ENCODE data around the gene SRC. TPM values are rescaled to one million over a fixed set of nuclear protein-coding genes. Genes with fewer than 3 reads are reported as not detected.

Gene SRC
- total RNA-seq, 3 donors from 2014 or later: 2.8 to 4.7 (median 3.8) TPM

DNA sequence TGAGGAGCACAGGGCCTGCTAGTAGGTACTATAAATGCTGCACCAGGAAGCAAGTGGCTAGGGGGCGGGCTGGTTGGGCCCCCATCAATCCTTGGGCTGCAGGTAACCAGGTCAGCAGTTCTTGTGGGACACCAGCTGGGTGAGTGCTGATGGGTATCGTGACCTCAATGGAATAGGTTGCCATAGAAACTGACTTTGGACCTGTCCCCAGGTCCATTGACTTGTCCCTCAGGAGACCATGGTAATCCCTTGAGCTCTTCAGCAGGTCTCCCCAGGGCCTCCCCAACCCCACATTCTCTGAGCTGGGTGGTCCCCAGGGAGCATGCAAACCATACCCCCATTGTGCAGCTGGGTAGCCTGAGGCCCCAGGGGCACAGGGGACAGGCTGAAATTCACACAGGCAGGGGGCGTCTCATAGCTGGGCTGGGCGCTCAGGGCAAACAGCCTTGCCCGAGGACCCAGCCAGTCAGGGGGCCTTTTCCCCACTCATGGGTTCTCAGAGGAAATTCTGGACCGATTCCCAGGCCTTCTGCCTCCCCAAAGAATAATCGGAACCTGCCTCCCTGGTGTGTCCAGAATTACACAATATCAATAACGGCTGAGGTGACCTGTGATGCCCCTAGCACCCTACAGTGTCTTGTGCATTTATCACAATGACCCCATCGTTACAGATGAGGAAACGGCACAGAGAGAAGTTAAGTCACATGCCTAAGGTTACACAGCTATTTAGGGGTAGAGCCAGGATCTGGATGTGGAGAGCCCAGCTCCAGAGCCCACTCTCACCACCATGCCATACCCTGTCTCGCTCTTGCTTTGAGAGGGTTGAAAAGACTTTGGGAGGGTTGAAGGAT is 35.9 kb downstream of the SRC start:
- H3K9me3 Mint-ChIP-seq: no peaks in the 10 kb centered on the region
- DNase-seq (no peak), ATAC-seq (no peak)
- H3K36me3 Mint-ChIP-seq (ENCODE audit: insufficient read depth): no peaks in the 10 kb centered on the region
- no peak overlapping the region for H3K4me3 Mint-ChIP-seq
- peaks cover 13% of the 10 kb centered on the region for H3K4me1 Mint-ChIP-seq (ENCODE audit: low read depth)
- no peaks in the 10 kb centered on the region for H3K27me3 Mint-ChIP-seq (ENCODE audit: low read depth)

DNA sequence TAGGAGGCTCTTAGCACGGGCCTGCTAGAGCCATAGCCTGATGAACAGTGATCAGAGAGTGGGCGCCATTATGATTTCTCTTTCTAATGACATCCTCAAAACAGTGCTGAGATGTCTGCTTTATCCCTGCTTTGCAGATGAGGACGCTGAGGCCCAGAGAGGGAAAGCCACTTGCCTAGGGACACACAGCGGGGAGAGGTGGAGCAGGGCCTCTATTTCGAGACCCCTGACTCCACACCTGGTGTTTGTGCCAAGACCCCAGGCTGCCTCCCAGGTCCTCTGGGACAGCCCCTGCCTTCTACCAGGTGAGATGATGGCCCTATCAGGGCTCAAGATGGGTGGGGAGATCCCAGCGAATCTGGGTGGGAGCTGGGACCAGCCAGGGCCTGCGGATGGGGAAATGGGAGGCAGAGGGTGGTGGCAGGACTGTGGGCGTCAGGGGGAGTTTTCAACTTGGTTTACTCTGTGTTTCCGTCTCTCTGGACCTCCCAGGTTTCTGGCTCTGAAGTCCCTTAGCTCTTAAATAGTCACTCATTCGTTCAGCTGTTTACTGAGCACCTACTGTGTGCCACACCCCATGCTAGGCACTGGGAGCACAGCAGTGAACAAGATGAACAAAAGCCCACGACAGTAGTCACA is 36.7 kb downstream of the SRC start:
- peaks cover 10% of the 10 kb centered on the region for H3K4me1 Mint-ChIP-seq (ENCODE audit: low read depth)
- no peaks in the 10 kb centered on the region for H3K9me3 Mint-ChIP-seq
- no peak for ATAC-seq
- H3K36me3 Mint-ChIP-seq (ENCODE audit: insufficient read depth): no peaks in the 10 kb centered on the region
- peak overlapping the region; percentile 45 for H3K4me3 Mint-ChIP-seq
- no peak for DNase-seq
- no peaks in the 10 kb centered on the region for H3K27me3 Mint-ChIP-seq (ENCODE audit: low read depth)

DNA sequence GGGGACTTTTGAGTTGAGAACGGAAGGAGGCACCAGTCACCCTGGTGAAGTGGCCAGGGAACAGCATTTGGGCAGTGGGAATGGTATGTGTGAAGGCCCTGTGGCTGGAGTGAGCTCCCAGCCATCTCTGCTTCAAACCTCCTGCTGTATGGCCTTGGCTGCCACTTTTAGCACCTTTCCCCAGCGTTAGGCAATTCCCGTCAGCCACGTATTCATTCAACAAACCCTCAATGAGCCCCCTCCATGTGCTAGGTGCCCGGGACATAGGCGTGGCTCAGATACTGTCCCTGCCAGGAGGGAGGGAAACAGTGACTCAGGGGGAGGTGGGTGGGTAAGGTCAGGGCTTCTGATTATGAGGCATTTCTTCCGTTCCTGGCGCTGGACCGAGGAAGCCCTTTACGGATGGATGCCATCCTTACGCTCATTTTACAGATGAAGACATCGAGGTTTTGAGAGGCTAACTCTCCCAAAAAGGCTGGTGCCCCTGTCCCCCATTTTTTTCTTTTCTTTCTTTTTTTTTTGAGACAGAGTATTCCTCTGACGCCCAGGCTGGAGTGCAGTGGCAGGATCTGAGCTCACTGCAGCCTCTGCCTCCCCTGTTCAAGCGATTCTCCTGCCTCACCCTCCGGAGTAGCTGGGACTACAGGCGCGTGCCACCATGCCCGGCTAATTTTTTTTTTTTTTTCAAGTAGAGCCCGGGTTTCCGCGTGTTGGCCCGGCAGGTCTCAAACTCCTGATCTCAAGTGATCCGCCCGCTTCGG is 37.5 kb downstream of the SRC start:
- Mint-ChIP-seq H3K36me3 (ENCODE audit: insufficient read depth) (no peaks in the 10 kb centered on the region), H3K4me1 (ENCODE audit: low read depth) (peaks cover 10% of the 10 kb centered on the region), H3K4me3 (peak overlapping the region; percentile 55), H3K27me3 (ENCODE audit: low read depth) (no peaks in the 10 kb centered on the region), H3K9me3 (no peaks in the 10 kb centered on the region)
- ATAC-seq (no peak), DNase-seq (no peak)

DNA sequence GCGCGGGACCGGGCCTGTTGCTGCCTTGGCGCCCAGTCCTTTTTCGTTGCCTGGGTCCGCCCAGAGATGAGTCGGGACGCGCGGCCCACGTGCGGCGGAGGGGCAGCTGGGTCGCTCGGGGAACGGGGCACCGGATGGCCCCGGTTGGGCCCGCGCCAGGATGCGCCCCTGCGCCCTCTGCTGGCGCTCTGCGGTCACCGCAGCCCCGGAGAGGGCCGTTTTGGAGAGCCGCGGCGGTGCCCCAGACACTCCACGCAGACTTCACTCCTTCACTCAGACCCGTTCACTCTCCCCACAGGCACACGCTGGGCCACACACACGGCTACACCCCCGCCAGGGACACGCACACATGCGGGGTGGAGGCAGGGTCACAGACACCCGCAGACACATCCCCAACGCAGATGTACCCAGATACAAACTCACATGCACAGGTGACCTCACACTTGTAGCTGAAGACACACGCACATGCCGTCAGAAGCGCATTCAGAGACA is 38.8 kb downstream of the SRC start:
- H3K4me1 Mint-ChIP-seq (ENCODE audit: low read depth): peaks cover 10% of the 10 kb centered on the region
- ATAC-seq (peak; percentile 90 to 96), DNase-seq (peak; percentile 82)
- no peaks in the 10 kb centered on the region for H3K9me3 Mint-ChIP-seq
- H3K27me3 Mint-ChIP-seq (ENCODE audit: low read depth): no peaks in the 10 kb centered on the region
- no peaks in the 10 kb centered on the region for H3K36me3 Mint-ChIP-seq (ENCODE audit: insufficient read depth)
- peak overlapping the region; percentile 80 for H3K4me3 Mint-ChIP-seq

DNA sequence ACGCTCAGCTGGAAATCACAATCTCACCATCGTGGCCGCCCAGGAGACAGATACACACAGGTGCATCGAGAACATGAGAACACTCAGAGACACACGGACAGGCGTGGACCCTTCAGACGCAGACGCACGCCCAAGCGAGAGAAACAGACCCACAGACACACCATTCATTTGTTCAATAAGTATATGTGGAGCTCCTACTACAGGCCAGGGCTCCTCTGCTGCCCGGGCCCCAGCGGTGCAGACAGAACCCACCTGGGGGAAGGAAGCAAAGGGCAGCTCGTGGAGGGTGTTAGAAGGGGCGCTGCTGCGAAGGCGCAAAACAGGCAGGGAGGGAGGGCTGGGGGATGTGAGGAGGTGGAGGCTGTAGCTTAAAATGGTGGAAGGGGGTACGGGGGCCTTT is 39.2 kb downstream of the SRC start:
- H3K4me1 Mint-ChIP-seq (ENCODE audit: low read depth): peaks cover 10% of the 10 kb centered on the region
- peak overlapping the region; percentile 80 for H3K4me3 Mint-ChIP-seq
- ATAC-seq (no peak), DNase-seq (no peak)
- H3K36me3 Mint-ChIP-seq (ENCODE audit: insufficient read depth): no peaks in the 10 kb centered on the region
- H3K27me3 Mint-ChIP-seq (ENCODE audit: low read depth): no peaks in the 10 kb centered on the region
- no peaks in the 10 kb centered on the region for H3K9me3 Mint-ChIP-seq

DNA sequence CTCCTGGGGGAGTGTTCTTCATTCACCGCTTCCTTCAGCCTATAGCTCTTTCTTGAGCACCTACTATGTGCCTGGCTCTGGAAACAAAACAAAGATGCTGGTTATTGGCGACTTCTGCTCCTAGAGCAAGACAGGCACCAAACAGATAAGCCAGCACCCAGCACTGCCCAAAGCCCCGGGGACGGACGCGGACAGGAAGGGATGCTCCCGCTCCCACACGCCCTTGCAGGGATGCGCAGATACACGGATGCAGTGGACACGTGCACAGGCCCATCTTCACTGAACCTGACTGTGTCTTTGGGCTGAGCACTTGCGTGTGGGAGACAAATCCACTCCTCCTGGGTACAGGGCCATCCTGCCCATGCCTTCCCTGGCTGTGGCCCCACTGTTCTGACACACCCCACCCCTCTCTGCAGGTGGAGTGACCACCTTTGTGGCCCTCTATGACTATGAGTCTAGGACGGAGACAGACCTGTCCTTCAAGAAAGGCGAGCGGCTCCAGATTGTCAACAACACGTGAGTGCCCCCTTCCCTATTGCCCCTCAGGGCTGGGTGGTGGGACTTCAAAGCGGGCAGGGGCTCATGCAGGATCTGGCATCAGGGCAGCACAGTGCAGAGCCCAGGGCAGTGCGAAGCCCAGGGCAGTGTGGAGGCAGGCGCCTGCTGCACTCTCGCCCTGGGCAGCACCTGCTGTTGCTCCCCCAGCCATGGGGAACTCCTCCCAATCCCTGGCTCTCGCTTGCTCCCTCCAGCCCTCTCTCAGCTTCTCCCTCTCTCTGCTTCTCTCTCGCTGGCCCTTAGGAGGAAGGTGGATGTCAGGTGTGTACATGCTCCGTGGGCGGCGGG is 39.9 kb downstream of the SRC start:
- Mint-ChIP-seq H3K36me3 (ENCODE audit: insufficient read depth) (no peaks in the 10 kb centered on the region), H3K4me3 (no peak overlapping the region), H3K9me3 (no peaks in the 10 kb centered on the region), H3K4me1 (ENCODE audit: low read depth) (peaks cover 10% of the 10 kb centered on the region), H3K27me3 (ENCODE audit: low read depth) (no peaks in the 10 kb centered on the region)
- ATAC-seq: no peak
- DNase-seq: no peak

DNA sequence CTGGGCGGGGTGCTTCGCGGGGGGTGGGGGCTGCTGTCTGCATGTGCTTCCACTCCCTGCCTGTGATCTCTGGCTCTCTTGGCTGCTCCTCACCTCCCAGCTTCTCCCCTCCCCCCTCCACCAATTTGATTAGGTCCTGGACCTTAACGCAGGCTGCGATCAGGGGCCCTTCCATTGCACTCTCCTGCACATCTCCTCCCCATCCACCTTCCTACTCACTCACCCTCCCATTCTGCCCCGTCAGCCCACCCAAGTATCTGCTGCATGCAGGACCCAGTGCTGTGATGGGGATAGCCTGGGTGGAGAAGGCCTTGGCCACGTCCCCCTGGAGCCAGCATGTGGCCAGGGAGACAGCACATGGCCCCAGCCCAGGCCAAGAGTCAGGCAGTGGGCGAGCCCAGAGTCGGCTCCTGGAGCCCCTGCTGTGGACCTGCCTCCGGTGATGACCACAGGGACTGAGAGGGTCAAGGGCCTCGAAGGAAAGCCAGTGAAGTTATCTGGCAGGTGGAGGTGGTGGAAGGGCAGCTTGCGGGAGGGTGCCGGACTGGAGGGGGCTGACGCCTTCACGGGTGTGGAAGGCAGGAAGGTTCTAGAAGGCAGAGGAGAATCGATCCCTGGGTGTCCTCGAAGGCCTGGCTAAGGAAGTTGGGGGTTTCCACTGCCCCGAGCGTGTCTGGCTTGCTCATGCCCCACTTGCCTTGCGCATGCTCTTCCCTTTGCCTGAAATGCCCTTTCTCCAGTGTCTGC is 40.7 kb downstream of the SRC start:
- Mint-ChIP-seq H3K9me3 (no peaks in the 10 kb centered on the region), H3K27me3 (ENCODE audit: low read depth) (no peaks in the 10 kb centered on the region), H3K4me3 (no peak overlapping the region), H3K4me1 (ENCODE audit: low read depth) (peaks cover 10% of the 10 kb centered on the region), H3K36me3 (ENCODE audit: insufficient read depth) (no peaks in the 10 kb centered on the region)
- ATAC-seq (no peak), DNase-seq (no peak)

DNA sequence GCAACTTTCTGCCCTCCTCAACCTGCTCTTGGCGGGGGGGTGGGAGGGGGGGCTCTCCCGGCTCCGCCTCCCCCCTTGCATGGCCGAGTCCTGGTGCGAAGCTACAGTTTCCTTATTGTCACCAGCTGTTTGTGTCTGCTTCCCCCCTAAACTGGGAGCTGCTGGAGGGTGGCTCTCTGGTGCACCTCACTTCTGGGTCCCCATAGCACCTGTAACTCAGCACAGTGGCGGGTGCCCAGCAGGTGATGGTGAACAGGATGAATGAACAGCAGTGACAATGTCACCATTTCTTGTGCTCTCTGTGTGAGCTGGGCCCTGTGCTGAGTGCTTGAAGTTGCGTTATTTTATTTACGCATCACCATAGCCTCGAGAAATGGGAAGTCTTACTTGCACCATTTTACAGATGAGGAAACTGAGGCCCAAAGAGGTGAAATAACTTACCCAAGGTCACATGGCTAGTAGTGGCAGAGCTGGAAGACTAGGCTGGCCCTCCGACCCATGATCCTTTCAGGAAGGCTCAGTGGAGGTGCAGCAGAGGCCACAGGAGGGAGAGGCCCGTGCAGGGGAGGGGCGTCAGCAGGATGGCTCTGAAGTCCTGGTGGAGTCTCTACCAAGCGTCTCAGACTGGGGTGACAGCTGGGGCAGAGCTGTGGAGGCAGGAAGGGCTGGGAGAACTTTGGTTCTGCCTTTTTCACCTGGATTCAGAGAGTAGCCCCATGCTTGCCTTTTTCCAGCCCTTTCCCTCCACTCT is 41.8 kb downstream of the SRC start:
- ATAC-seq: no peak
- H3K27me3 Mint-ChIP-seq (ENCODE audit: low read depth): no peaks in the 10 kb centered on the region
- H3K4me3 Mint-ChIP-seq: no peak overlapping the region

DNA sequence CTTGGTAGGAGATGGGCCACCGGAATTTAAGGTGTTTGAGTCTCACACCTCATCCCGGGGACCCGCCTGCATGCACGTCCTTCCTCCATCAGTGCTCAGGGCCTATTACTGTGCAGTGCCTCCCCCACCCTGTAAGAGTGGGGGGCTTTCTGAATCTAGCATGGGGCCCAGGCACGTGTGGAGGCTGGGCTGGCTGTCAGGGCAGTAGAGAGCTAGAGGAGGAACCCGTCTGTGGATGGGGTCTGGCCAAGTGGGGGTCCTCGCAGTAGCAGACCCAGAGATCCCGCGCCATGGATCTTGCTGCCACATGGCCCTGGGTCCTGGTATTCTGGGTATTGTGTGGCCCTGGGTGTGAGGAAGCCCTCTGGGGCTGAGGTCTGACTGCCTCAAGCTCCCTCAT is 42.9 kb downstream of the SRC start:
- ATAC-seq (no peak), DNase-seq (no peak)
- no peaks in the 10 kb centered on the region for H3K9me3 Mint-ChIP-seq
- H3K27me3 Mint-ChIP-seq (ENCODE audit: low read depth): no peaks in the 10 kb centered on the region
- no peaks in the 10 kb centered on the region for H3K36me3 Mint-ChIP-seq (ENCODE audit: insufficient read depth)
- H3K4me1 Mint-ChIP-seq (ENCODE audit: low read depth): peaks cover 5% of the 10 kb centered on the region
- no peak overlapping the region for H3K4me3 Mint-ChIP-seq

More for the DNA sequence above, 41.8 kb downstream of the SRC start:
- Mint-ChIP-seq H3K4me1 (ENCODE audit: low read depth) (peaks cover 8% of the 10 kb centered on the region), H3K36me3 (ENCODE audit: insufficient read depth) (no peaks in the 10 kb centered on the region), H3K9me3 (no peaks in the 10 kb centered on the region)
- no peak for DNase-seq

DNA sequence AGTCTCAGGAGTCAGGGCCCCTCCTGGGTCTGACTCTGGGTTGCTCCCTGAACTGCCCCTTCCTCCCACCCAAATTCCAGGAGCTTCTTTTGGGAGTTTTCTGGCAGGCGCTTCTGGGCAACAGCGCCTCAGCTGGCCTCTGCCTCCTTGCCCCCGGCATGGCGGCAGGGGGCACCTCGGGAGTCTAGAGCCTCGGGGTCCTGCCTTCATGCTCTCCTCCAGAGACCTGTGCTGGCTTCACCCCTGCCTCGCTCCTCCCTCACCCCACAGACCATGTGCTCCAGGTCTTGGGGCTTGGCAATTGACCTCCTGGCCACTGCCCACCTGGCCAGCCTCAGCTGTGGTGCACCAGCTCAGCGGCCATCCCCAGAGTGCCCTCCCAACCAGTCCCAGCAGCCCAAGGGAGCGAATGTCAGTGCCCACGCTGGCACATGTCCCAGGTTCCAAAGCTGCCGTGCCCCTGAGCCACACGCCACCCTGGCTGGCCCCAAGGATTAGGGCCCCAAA is 43.4 kb downstream of the SRC start:
- no peaks in the 10 kb centered on the region for H3K27me3 Mint-ChIP-seq (ENCODE audit: low read depth)
- no peaks in the 10 kb centered on the region for H3K9me3 Mint-ChIP-seq
- H3K36me3 Mint-ChIP-seq (ENCODE audit: insufficient read depth): no peaks in the 10 kb centered on the region
- ATAC-seq (no peak), DNase-seq (no peak)
- peaks cover 5% of the 10 kb centered on the region for H3K4me1 Mint-ChIP-seq (ENCODE audit: low read depth)
- H3K4me3 Mint-ChIP-seq: no peak overlapping the region

DNA sequence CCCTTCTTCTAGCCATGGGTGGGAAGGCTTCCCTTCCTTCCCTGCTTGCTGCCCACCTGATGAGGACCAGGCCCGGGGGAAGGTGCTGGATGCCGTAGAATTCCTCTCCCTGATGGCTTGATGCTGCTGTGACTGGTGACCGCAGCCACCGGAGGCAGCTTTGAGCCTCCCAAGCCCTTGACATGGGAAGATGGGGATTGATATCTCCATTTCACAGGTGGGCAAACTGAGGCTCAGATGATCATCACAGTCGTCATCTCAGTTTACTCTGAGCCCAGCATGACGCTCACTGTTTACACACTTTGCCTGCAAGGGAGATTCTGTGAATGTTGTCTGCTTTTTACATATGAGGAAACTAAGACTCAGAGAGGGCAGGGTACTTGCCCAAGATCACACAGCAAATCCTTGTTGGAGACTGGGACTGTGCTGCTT is 43.9 kb downstream of the SRC start:
- peaks cover 3% of the 10 kb centered on the region for H3K4me1 Mint-ChIP-seq (ENCODE audit: low read depth)
- no peaks in the 10 kb centered on the region for H3K27me3 Mint-ChIP-seq (ENCODE audit: low read depth)
- ATAC-seq (no peak), DNase-seq (no peak)
- no peak overlapping the region for H3K4me3 Mint-ChIP-seq
- H3K36me3 Mint-ChIP-seq (ENCODE audit: insufficient read depth): no peaks in the 10 kb centered on the region
- no peaks in the 10 kb centered on the region for H3K9me3 Mint-ChIP-seq

DNA sequence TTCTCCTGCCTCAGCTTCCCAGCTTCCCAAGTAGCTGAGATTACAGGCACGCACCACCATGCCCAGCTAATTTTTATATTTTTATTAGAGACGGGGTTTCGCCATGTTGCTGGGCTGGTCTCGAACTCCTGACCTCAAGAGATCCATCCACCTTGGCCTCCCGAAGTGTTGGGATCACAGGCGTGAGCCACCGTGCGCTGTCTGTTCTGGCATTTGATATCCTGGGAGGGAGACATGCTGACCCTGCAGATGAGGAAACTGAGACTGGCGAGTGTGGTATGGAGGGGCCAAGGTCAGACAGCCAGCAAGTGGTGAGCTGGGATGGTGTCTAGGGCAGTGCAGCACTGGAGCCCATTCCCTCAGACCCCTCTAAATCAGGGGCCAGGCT is 44.6 kb downstream of the SRC start:
- Mint-ChIP-seq H3K4me1 (ENCODE audit: low read depth) (no peaks in the 10 kb centered on the region), H3K4me3 (no peak overlapping the region), H3K27me3 (ENCODE audit: low read depth) (no peaks in the 10 kb centered on the region), H3K36me3 (ENCODE audit: insufficient read depth) (no peaks in the 10 kb centered on the region), H3K9me3 (no peaks in the 10 kb centered on the region)
- no peak for ATAC-seq
- no peak for DNase-seq
